LNCAP (cell line): ENCODE results near the gene MEGF6.
A peak's percentile ranks its signal among the peaks of the same experiment; 100 is the strongest.

Source experiments
- TF ChIP-seq, protein P1 (sequence below): fragments of 450-650 bp; IDR thresholded peaks from 2 replicates; pipeline ENCODE4 v1.5.1; 2017; ENCODE audit warnings: mild to moderate bottlenecking

Gene MEGF6

GRCh38 chr1:3455670-3456448 is 155.4 kb downstream of the MEGF6 start:
- TF ChIP-seq, protein P1, sequence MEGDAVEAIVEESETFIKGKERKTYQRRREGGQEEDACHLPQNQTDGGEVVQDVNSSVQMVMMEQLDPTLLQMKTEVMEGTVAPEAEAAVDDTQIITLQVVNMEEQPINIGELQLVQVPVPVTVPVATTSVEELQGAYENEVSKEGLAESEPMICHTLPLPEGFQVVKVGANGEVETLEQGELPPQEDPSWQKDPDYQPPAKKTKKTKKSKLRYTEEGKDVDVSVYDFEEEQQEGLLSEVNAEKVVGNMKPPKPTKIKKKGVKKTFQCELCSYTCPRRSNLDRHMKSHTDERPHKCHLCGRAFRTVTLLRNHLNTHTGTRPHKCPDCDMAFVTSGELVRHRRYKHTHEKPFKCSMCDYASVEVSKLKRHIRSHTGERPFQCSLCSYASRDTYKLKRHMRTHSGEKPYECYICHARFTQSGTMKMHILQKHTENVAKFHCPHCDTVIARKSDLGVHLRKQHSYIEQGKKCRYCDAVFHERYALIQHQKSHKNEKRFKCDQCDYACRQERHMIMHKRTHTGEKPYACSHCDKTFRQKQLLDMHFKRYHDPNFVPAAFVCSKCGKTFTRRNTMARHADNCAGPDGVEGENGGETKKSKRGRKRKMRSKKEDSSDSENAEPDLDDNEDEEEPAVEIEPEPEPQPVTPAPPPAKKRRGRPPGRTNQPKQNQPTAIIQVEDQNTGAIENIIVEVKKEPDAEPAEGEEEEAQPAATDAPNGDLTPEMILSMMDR = no peak

DNA sequence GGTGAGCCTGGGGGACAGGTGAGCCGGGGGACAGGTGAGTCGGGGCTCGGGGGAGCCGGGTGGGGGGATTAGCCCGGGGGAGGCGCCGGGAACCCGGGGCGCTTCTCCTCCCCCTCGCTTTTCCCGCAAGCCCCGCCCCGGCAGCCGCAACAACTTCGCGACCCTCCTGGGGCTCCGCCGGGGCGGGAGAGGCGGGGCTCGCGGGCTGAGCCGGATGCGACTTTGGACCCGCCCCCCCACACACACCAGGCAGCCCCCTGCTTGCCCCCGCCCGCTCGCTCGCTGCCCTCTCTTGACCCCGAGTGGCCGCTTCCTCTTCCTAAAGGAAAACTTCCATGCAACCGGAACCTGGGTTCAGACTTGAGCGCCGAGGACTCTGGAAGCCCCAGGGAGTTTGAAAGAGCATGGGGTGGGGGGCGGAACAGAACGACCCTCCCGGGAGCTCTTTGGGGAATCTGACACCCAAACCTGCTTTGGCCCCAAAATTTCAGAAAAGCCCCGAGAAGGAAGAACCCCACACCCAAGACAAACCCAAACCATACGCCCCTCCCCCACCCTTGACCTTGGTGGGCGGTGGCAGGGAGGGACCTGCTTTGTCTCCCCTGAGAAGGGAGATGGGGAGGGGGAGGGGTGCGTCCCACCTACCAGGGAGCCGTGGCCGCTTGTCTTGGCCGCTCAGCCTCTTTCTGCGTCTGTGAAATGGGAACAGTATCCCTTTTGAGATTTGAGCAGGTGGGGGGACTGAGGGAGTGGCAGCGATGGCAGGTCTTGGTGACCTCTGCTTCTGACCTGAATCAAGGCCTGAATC is 156.3 kb downstream of the MEGF6 start:
- TF ChIP-seq, protein P1 = no peak

GRCh38 chr1:3453891-3454810 is 157.2 kb downstream of the MEGF6 start, which contains the start of gene ARHGEF16:
Gene ARHGEF16 (plus strand): TSS chr1:3454665. CDS start chr1:3463085, 8,420 bp downstream.
- TF ChIP-seq, protein P1 = peak; percentile 62

- TF ChIP-seq, protein P1 = peak; percentile 94
Measured at GRCh38 chr1:3453203-3453761, 158.0 kb downstream of the MEGF6 start.

GRCh38 chr1:3452866-3453175 is 158.5 kb downstream of the MEGF6 start:
- TF ChIP-seq, protein P1 = no peak

DNA sequence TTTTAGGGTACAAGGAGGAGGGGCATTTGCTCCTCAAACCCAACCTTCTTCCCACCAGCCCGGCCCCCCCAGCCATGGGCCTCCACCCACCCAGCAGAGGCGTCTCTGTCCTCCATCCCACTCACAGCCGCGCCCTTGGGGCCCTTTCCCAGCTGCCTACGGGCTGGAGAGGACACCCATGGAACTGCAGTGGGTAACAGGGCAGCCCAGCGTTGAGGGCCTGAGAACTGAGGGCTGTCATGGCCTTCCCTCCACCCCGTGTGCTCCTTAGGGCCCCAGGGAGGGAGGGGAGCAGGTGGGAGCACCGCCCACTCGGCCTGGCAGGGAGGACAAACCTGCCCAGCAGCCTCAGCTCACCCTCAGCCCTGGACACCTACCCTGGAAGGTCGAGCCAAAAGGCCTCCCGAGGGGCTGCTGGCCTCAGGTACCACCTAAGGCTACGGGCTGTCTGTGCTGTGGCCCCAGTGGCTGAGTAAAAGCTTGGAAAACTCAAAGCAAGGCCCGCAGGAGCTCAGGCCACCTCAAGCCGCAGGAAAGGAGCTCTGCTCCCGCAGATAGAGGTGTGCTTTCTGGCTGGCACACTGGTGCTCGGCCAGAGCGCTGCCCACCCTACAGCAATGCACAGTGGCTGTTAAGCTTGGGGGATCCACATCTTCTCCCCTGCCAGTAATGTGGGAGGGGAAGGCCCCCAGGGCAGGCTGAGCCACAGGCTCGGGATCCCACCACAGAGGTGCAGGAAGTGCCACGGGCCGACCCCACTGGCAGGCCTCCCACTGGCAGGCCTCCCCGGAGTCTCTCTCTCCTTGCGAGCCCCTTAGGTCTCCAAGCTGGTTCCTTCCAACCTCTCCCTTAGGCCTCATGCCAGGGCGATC is 159.1 kb downstream of the MEGF6 start:
- TF ChIP-seq, protein P1 = no peak
